HG02678 (cell line): ENCODE results near the gene CFL2.
"Not testable (repeated sequence)": the region's sequence is repeated elsewhere in the genome, so short reads cannot be mapped to it uniquely, and the experiment has no call there.

Experiments used
- ATAC-seq: cut with Tn5 transposase; IDR thresholded peaks from one replicate; pipeline ENCODE4 v1.9.1; 2021; ENCODE audit warnings: mild to moderate bottlenecking, moderate library complexity; ENCODE audit not compliant: unreplicated experiment

CFL2 gene

GRCh38 chr14:34714320-34715126 is at the start of gene CFL2:
CFL2 (minus strand) TSS chr14:34714593; CDS start chr14:34714540, 53 bp downstream.
- ATAC-seq = peak; percentile 89

DNA sequence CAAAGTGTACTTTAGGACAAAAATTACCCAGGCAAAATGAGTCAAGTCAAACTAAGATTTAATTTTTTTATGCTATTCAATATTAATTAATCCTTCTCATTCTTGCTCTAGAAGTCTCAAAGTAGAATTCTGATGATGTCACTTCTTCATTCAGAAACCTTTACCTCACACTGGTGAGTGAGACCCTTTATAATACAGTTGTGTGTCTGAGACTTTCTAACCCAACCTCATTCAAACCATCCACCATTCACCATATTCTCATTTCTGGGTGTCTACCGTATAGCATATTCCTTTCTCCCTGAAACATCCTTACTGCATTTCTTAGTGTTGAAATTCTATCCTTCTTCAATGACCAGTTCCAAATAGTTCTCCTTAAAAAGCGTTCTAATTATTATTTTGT is 40.8 kb upstream of the CFL2 start:
- ATAC-seq = no peak

DNA sequence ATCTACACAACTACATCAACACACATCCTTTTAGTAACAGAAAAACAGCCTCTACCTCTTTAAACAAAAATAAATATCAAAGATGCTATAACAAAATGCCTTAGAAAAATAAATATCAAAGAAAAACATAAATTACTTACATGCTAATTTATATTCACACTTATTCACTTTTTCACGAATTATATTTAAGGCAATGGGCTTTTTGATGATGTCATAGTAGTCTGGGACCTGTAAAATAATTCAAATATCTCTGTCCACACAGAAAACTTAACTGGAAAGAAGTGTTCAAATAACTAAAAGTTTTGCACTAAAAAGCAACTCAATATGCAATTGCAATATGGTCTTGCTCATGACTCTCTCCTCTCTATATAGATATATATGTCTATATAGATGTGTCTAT is 40.3 kb upstream of the CFL2 start:
- ATAC-seq = no peak

- no peak for ATAC-seq
Measured at GRCh38 chr14:34750670-34751069, 36.3 kb upstream of the CFL2 start.

- ATAC-seq = no peak
Measured at GRCh38 chr14:34750233-34750632, 35.8 kb upstream of the CFL2 start.

GRCh38 chr14:34749408-34749807 is 35.0 kb upstream of the CFL2 start:
- no peak for ATAC-seq

DNA sequence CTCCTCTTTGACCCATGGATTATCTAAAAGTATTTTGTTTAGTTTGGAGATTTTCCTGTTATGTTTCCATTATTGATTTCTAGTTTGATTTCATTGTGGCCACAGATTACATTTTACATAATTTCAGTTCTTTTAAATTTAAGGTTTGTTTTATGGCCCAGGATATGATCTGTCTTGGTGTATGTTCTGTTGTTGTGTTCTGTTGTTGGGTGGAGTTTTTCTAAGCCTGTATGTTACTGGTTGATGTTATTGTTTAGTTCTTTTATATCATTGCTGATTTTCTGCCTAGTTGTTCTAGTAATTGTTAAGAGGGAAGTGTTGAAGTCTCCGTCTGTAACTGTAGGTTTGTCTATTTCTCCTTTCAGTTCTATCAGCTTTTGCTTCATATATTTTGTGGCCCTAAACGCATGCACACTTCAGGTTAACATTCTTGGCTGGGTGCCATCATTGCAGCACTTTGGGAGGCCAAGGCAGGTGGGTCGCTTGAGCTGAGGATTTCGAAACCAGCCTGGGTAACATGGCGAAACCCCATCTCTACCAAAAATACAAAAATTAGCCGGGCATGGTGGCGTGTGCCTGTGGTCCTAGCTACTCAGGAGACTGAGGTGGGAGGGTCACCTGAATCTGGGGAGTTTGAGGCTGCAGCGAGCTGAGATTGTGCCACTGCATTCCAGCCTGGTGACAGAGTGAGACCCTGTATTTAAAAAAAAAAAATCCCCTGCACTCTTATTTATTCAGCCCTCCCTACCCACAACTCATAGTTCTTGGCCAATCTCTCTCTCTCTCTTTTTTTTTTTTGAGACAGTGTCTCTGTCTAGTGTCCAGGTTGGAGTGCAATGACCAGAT is 28.1 kb upstream of the CFL2 start:
- no peak for ATAC-seq

GRCh38 chr14:34741840-34742239 is 27.4 kb upstream of the CFL2 start:
- ATAC-seq = no peak

- not testable (repeated sequence) for ATAC-seq
Measured at GRCh38 chr14:34740139-34740538, 25.7 kb upstream of the CFL2 start.

- ATAC-seq = not testable (repeated sequence)
Measured at GRCh38 chr14:34737079-34737478, 22.7 kb upstream of the CFL2 start.

DNA sequence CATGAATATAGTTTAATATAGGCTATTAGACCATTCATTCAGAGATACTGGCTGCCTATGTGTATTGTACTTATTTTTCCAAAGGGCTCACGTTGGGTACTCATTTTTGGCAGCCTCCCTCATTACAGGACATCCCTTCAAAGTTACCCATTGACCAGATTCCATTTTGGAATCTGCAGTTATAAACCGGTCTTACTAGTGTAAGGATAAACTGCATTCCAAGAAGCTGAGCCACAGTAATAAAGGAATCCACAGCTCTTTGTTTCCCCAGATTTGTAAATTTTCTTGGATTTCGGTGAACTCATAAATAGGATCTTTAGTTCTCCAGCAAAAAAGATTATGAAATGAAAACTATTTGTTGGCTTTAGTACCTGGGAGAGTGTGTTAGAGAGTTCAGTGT is 18.9 kb upstream of the CFL2 start:
- ATAC-seq = no peak

GRCh38 chr14:34732802-34733201 is 18.4 kb upstream of the CFL2 start:
- no peak for ATAC-seq

DNA sequence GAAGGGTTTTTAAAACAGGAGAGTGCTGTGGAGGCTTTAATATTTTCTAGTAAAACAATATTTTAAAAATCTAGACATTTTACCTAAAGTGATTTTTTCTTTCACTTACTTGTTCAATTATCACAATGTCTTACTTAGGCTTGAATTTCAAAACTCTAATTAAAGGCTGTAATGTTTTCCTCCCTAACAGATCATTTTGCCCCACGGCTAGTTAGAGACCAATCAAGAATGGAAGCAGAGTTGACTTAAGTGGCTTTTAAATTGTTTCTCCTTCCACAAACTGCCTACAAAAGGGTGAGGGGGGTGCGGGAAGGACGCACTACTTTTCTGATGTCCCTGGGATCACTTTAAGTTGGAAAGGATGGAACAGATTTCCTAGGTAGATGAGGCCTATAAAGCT is 9.5 kb upstream of the CFL2 start:
- ATAC-seq = no peak

- no peak for ATAC-seq
Measured at GRCh38 chr14:34722723-34723545, 8.5 kb upstream of the CFL2 start.

GRCh38 chr14:34721129-34721528 is 6.7 kb upstream of the CFL2 start:
- no peak for ATAC-seq

GRCh38 chr14:34718750-34719304 is 4.4 kb upstream of the CFL2 start:
- no peak for ATAC-seq

- ATAC-seq = no peak
Measured at GRCh38 chr14:34715127-34715863, 902 bp upstream of the CFL2 start.

- peak; percentile 2 for ATAC-seq
Measured at GRCh38 chr14:34713681-34714319, 593 bp downstream of the CFL2 start.

DNA sequence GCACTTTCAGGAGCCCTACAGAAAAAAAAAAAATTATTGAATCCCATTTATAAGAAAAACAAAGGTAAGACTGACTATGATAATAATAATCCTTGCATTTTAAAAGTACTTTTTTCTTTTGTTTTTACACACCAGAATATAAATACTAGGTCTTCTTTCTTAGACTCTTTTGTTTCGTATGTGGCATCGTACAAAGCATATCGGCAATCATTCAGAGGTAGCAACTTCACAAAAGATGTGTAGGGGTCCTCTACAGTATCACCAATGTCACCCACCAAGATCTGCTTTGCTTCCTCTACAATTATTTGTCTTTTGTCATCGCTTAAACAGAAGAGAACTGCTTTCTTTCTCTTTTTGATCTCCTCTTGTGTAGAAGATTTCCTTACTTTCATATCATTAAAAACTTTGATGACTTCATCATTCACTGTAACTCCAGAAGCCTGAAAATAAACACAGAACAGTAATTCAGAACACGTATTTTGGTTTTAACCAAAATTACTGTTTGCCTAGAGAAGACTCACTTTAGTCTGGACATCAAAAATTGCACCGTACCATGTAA is 1.2 kb downstream of the CFL2 start:
- ATAC-seq = no peak
